Activated T-cell treated with anti-CD3 and anti-CD28 coated beads, Interleukin-2, amount 50 U/mL, for 72 hours (primary cell): Measurements from ENCODE around the gene NPR3. TPM values are rescaled to one million over a fixed set of nuclear protein-coding genes. Genes with fewer than 3 reads are reported as not detected.
A peak's percentile ranks its signal among the peaks of the same experiment; 100 is the strongest.

Experiments
- ATAC-seq, 2 donors: fragments of 150-1000 bp; cut with Tn5 transposase; replicated peaks in 1 of 2; 2 replicates each; pipeline ENCODE4 v1.10.0; 2021; ENCODE audit warnings: moderate library complexity in 2 of 2, mild to moderate bottlenecking in 1 of 2
- DNase-seq, 2 donors: peaks; one replicate each; pipeline ENCODE4 v3.0.0; 2021 to 2022; ENCODE audit warnings: mixed read lengths in 1 of 2
- H3K27ac Mint-ChIP-seq: one replicate; pipeline ENCODE4 v1.8.0; 2022; ENCODE audit warnings: mild to moderate bottlenecking, moderate library complexity, mixed read lengths
- H3K27me3 Mint-ChIP-seq: one replicate; pipeline ENCODE4 v1.8.0; 2022; ENCODE audit warnings: low read depth, mixed read lengths
- H3K36me3 Mint-ChIP-seq, 2 donors: one replicate each; pipeline ENCODE4 v1.8.0; 2022; ENCODE audit warnings: mixed read lengths in 2 of 2, mild to moderate bottlenecking in 1 of 2; ENCODE audit not compliant: insufficient read depth in 2 of 2
- H3K4me1 Mint-ChIP-seq: one replicate; pipeline ENCODE4 v1.8.0; 2022; ENCODE audit warnings: low read depth, mixed read lengths
- H3K4me3 Mint-ChIP-seq, 2 donors: one replicate each; pipeline ENCODE4 v1.8.0; 2022; ENCODE audit warnings: mild to moderate bottlenecking in 2 of 2, mixed read lengths in 2 of 2, moderate library complexity in 2 of 2
- H3K9me3 Mint-ChIP-seq, 2 donors: one replicate each; pipeline ENCODE4 v1.8.0; 2022; ENCODE audit warnings: mixed read lengths in 2 of 2
- total RNA-seq, 2 donors: library from RNA; stranded (reverse); gene quantifications; one replicate each; pipeline ENCODE4 v1.2.3, GENCODE V29; 2022

Gene NPR3
- total RNA-seq, 2 donors from 2014 or later: 0.24 to 0.25 TPM

GRCh38 chr5:32805971-32806638, 95.0 kb downstream of the NPR3 start:
- ATAC-seq (no peak), DNase-seq (no peak)
- no peak overlapping the region for H3K27ac Mint-ChIP-seq
- H3K4me3 Mint-ChIP-seq: no peak overlapping the region
- no peaks in the 10 kb centered on the region for H3K4me1 Mint-ChIP-seq
- peaks cover 12 to 13% of the 10 kb centered on the region in 2 donors for H3K9me3 Mint-ChIP-seq
- no peaks in the 10 kb centered on the region for H3K27me3 Mint-ChIP-seq
- no peaks in the 10 kb centered on the region for H3K36me3 Mint-ChIP-seq

GRCh38 chr5:32808783-32809182, 97.7 kb downstream of the NPR3 start:
- no peak for DNase-seq

GRCh38 chr5:32810804-32811203, 99.7 kb downstream of the NPR3 start:
- Mint-ChIP-seq H3K27me3 (no peaks in the 10 kb centered on the region), H3K9me3 (peaks cover 4 to 15% of the 10 kb centered on the region in 2 donors), H3K36me3 (no peaks in the 10 kb centered on the region), H3K4me3 (no peak overlapping the region), H3K27ac (no peak overlapping the region), H3K4me1 (no peaks in the 10 kb centered on the region)
- ATAC-seq: no peak
- no peak for DNase-seq

More at GRCh38 chr5:32808783-32809182, 97.7 kb downstream of the NPR3 start:
- Mint-ChIP-seq H3K36me3 (no peaks in the 10 kb centered on the region), H3K4me1 (no peaks in the 10 kb centered on the region), H3K4me3 (no peak overlapping the region), H3K27me3 (no peaks in the 10 kb centered on the region), H3K27ac (no peak overlapping the region), H3K9me3 (peaks cover 6 to 13% of the 10 kb centered on the region in 2 donors)
- no peak for ATAC-seq

- no peak for ATAC-seq
- H3K36me3 Mint-ChIP-seq: no peaks in the 10 kb centered on the region
- H3K27me3 Mint-ChIP-seq: no peaks in the 10 kb centered on the region
- H3K4me1 Mint-ChIP-seq: no peaks in the 10 kb centered on the region
- peaks cover 4 to 13% of the 10 kb centered on the region in 2 donors for H3K9me3 Mint-ChIP-seq
- H3K27ac Mint-ChIP-seq: no peak overlapping the region
- H3K4me3 Mint-ChIP-seq: no peak overlapping the region
- no peak for DNase-seq
These were observed 101.3 kb downstream of the NPR3 start for GRCh38 chr5:32812399-32812798.

- H3K36me3 Mint-ChIP-seq: no peaks in the 10 kb centered on the region
- no peaks in the 10 kb centered on the region for H3K27me3 Mint-ChIP-seq
- H3K27ac Mint-ChIP-seq: no peak overlapping the region
- H3K9me3 Mint-ChIP-seq: peaks cover 0 to 10% of the 10 kb centered on the region in 2 donors
- no peak for ATAC-seq
- no peaks in the 10 kb centered on the region for H3K4me1 Mint-ChIP-seq
- DNase-seq: no peak
- H3K4me3 Mint-ChIP-seq: no peak overlapping the region
These were observed 103.0 kb downstream of the NPR3 start for GRCh38 chr5:32814141-32814540.

GRCh38 chr5:32814620-32815019, 103.5 kb downstream of the NPR3 start:
- DNase-seq (no peak), ATAC-seq (no peak)
- H3K4me1 Mint-ChIP-seq: no peaks in the 10 kb centered on the region
- H3K27ac Mint-ChIP-seq: no peak overlapping the region
- no peaks in the 10 kb centered on the region for H3K27me3 Mint-ChIP-seq
- peaks cover 0 to 10% of the 10 kb centered on the region in 2 donors for H3K9me3 Mint-ChIP-seq
- no peak overlapping the region for H3K4me3 Mint-ChIP-seq
- H3K36me3 Mint-ChIP-seq: no peaks in the 10 kb centered on the region

- Mint-ChIP-seq H3K4me3 (no peak overlapping the region), H3K27ac (no peak overlapping the region), H3K36me3 (no peaks in the 10 kb centered on the region), H3K27me3 (no peaks in the 10 kb centered on the region), H3K4me1 (no peaks in the 10 kb centered on the region), H3K9me3 (peaks cover 0 to 1% of the 10 kb centered on the region in 2 donors)
- ATAC-seq (no peak), DNase-seq (no peak)
These were observed 116.9 kb downstream of the NPR3 start for GRCh38 chr5:32827981-32828380.

GRCh38 chr5:32828492-32828891, 117.4 kb downstream of the NPR3 start:
- H3K27ac Mint-ChIP-seq: no peak overlapping the region
- H3K9me3 Mint-ChIP-seq: peaks cover 0 to 1% of the 10 kb centered on the region in 2 donors
- H3K4me1 Mint-ChIP-seq: no peaks in the 10 kb centered on the region
- DNase-seq (no peak), ATAC-seq (no peak)
- H3K27me3 Mint-ChIP-seq: no peaks in the 10 kb centered on the region
- H3K4me3 Mint-ChIP-seq: no peak overlapping the region
- H3K36me3 Mint-ChIP-seq: no peaks in the 10 kb centered on the region

GRCh38 chr5:32831624-32832023, 120.5 kb downstream of the NPR3 start:
- DNase-seq: no peak
- Mint-ChIP-seq H3K27me3 (no peaks in the 10 kb centered on the region), H3K4me1 (no peaks in the 10 kb centered on the region), H3K4me3 (no peak overlapping the region), H3K36me3 (no peaks in the 10 kb centered on the region), H3K27ac (no peak overlapping the region), H3K9me3 (peaks cover 0 to 1% of the 10 kb centered on the region in 2 donors)
- ATAC-seq: no peak

- DNase-seq (no peak), ATAC-seq (no peak)
- no peaks in the 10 kb centered on the region for H3K4me1 Mint-ChIP-seq
- H3K36me3 Mint-ChIP-seq: no peaks in the 10 kb centered on the region
- no peak overlapping the region for H3K27ac Mint-ChIP-seq
- peaks cover 0 to 1% of the 10 kb centered on the region in 2 donors for H3K9me3 Mint-ChIP-seq
- H3K27me3 Mint-ChIP-seq: no peaks in the 10 kb centered on the region
- H3K4me3 Mint-ChIP-seq: no peak overlapping the region
These were observed 122.0 kb downstream of the NPR3 start for GRCh38 chr5:32833127-32833526.

- Mint-ChIP-seq H3K27me3 (no peaks in the 10 kb centered on the region), H3K27ac (no peak overlapping the region), H3K4me3 (no peak overlapping the region), H3K36me3 (peaks cover 0 to 2% of the 10 kb centered on the region in 2 donors), H3K9me3 (peaks cover 0 to 1% of the 10 kb centered on the region in 2 donors), H3K4me1 (no peaks in the 10 kb centered on the region)
- ATAC-seq (peak; percentile 11 to 52), DNase-seq (no peak)
These were observed 122.5 kb downstream of the NPR3 start for GRCh38 chr5:32833663-32834062.

GRCh38 chr5:32834251-32834650, 123.1 kb downstream of the NPR3 start:
- ATAC-seq: no peak
- no peak overlapping the region for H3K27ac Mint-ChIP-seq
- no peak overlapping the region for H3K4me3 Mint-ChIP-seq
- H3K9me3 Mint-ChIP-seq: peaks cover 0 to 1% of the 10 kb centered on the region in 2 donors
- H3K27me3 Mint-ChIP-seq: no peaks in the 10 kb centered on the region
- no peak for DNase-seq
- H3K4me1 Mint-ChIP-seq: no peaks in the 10 kb centered on the region
- peaks cover 0 to 2% of the 10 kb centered on the region in 2 donors for H3K36me3 Mint-ChIP-seq

GRCh38 chr5:32836176-32836575, 125.1 kb downstream of the NPR3 start:
- Mint-ChIP-seq H3K27me3 (no peaks in the 10 kb centered on the region), H3K36me3 (peaks cover 0 to 2% of the 10 kb centered on the region in 2 donors), H3K4me3 (no peak overlapping the region)

GRCh38 chr5:32837211-32837610, 126.1 kb downstream of the NPR3 start:
- ATAC-seq: no peak
- Mint-ChIP-seq H3K36me3 (peaks cover 0 to 2% of the 10 kb centered on the region in 2 donors), H3K27me3 (no peaks in the 10 kb centered on the region), H3K4me1 (no peaks in the 10 kb centered on the region), H3K27ac (no peak overlapping the region), H3K4me3 (no peak overlapping the region), H3K9me3 (peaks cover 0 to 1% of the 10 kb centered on the region in 2 donors)
- no peak for DNase-seq

More at GRCh38 chr5:32836176-32836575, 125.1 kb downstream of the NPR3 start:
- Mint-ChIP-seq H3K9me3 (peaks cover 0 to 1% of the 10 kb centered on the region in 2 donors), H3K4me1 (no peaks in the 10 kb centered on the region), H3K27ac (no peak overlapping the region)
- ATAC-seq: no peak
- DNase-seq: no peak
